ENCODE data around the gene SPAG4. TPM values are rescaled to one million over a fixed set of nuclear protein-coding genes. Genes with fewer than 3 reads are reported as not detected.

Gene SPAG4
- polyA plus RNA-seq, 1 donor (not counting 4 experiments of a cell fraction or from before 2014, with no cell fraction given) = 0.93 TPM

GRCh38 chr20:35575958-35576357, 39.7 kb upstream of the SPAG4 start:
- Histone ChIP-seq H3K27ac (ENCODE audit: control insufficient read depth, insufficient read depth, low read length) (no peak overlapping the region), H3K4me2 (ENCODE audit: control insufficient read depth, extremely low read depth, insufficient read depth, low read depth, low read length) (no peak overlapping the region), H3K4me3 (ENCODE audit: control insufficient read depth in 2 of 3, extremely low read depth in 1 of 3, insufficient read depth in 2 of 3, low read depth in 1 of 3, low read length in 3 of 3) (no peak overlapping the region), H3K9me3 (ENCODE audit: control insufficient read depth, low read depth, low read length) (no peaks in the 10 kb centered on the region), H3K27me3 (ENCODE audit: control insufficient read depth, extremely low read depth, insufficient read depth, low read length) (peaks cover 3% of the 10 kb centered on the region), H2AFZ (ENCODE audit: control insufficient read depth, low read length) (no peak overlapping the region), H3K79me2 (ENCODE audit: control insufficient read depth, insufficient read depth, low read length) (no peaks in the 10 kb centered on the region), H3K36me3 (ENCODE audit: control insufficient read depth in 2 of 2, extremely low read depth in 1 of 2, insufficient read depth in 2 of 2, low read length in 2 of 2) (no peaks in the 10 kb centered on the region), H4K20me1 (ENCODE audit: control insufficient read depth, extremely low read depth, insufficient read depth, low read length) (no peaks in the 10 kb centered on the region), H3K9me1 (ENCODE audit: control insufficient read depth, extremely low read depth, insufficient read depth, low read length) (no peaks in the 10 kb centered on the region), H3K4me1 (ENCODE audit: control insufficient read depth, extremely low read depth, insufficient read depth, low read length) (no peaks in the 10 kb centered on the region), H3K9ac (ENCODE audit: control insufficient read depth, extremely low read depth, insufficient read depth, low read length) (no peak overlapping the region)
- DNase-seq (ENCODE audit: low read depth, low spot score) = no peak
- FAIRE-seq = no peak
- dilution Hi-C loops (cut with MboI; ENCODE audit: extremely low pct_ligation_motif_present, low sequenced_read_pairs) = no loop called here
- TF ChIP-seq CTCF (optimal IDR thresholded peaks at IDR 0.05 in 1 of 3, IDR thresholded peaks at IDR 0.05 in 1 of 3, conservative IDR thresholded peaks at IDR 0.05 in 1 of 3; ENCODE audit: extremely low read depth in 1 of 3, insufficient read depth in 2 of 3, low read length in 3 of 3) (no peak), EZH2 (IDR thresholded peaks at IDR 0.05; ENCODE audit: low read length) (no peak)

GRCh38 chr20:35576816-35577215, 38.8 kb upstream of the SPAG4 start:
- H3K79me2 ChIP-seq (ENCODE audit: control insufficient read depth, insufficient read depth, low read length) = no peaks in the 10 kb centered on the region
- TF ChIP-seq EZH2 (IDR thresholded peaks at IDR 0.05; ENCODE audit: low read length) (no peak), CTCF (optimal IDR thresholded peaks at IDR 0.05 in 1 of 3, IDR thresholded peaks at IDR 0.05 in 1 of 3, conservative IDR thresholded peaks at IDR 0.05 in 1 of 3; ENCODE audit: extremely low read depth in 1 of 3, insufficient read depth in 2 of 3, low read length in 3 of 3) (no peak)
- DNase-seq (ENCODE audit: low read depth, low spot score) (no peak), FAIRE-seq (no peak)
- no peak overlapping the region for H3K4me3 ChIP-seq (ENCODE audit: control insufficient read depth in 2 of 3, extremely low read depth in 1 of 3, insufficient read depth in 2 of 3, low read depth in 1 of 3, low read length in 3 of 3)
- dilution Hi-C loops (cut with MboI; ENCODE audit: extremely low pct_ligation_motif_present, low sequenced_read_pairs) = no loop called here
- no peaks in the 10 kb centered on the region for H3K9me3 ChIP-seq (ENCODE audit: control insufficient read depth, low read depth, low read length)
- no peak overlapping the region for H3K27ac ChIP-seq (ENCODE audit: control insufficient read depth, insufficient read depth, low read length)
- H3K27me3 ChIP-seq (ENCODE audit: control insufficient read depth, extremely low read depth, insufficient read depth, low read length) = peaks cover 3% of the 10 kb centered on the region
- no peak overlapping the region for H3K9ac ChIP-seq (ENCODE audit: control insufficient read depth, extremely low read depth, insufficient read depth, low read length)
- H3K9me1 ChIP-seq (ENCODE audit: control insufficient read depth, extremely low read depth, insufficient read depth, low read length) = no peaks in the 10 kb centered on the region
- no peaks in the 10 kb centered on the region for H3K4me1 ChIP-seq (ENCODE audit: control insufficient read depth, extremely low read depth, insufficient read depth, low read length)
- H2AFZ ChIP-seq (ENCODE audit: control insufficient read depth, low read length) = no peak overlapping the region
- H3K4me2 ChIP-seq (ENCODE audit: control insufficient read depth, extremely low read depth, insufficient read depth, low read depth, low read length) = no peak overlapping the region
- no peaks in the 10 kb centered on the region for H4K20me1 ChIP-seq (ENCODE audit: control insufficient read depth, extremely low read depth, insufficient read depth, low read length)
- H3K36me3 ChIP-seq (ENCODE audit: control insufficient read depth in 2 of 2, extremely low read depth in 1 of 2, insufficient read depth in 2 of 2, low read length in 2 of 2) = no peaks in the 10 kb centered on the region
